Neural progenitor cell (in vitro differentiated cells): ENCODE measurements around the gene KCTD16.

Source experiments
- CTCF ChIP-seq: fragments of 200-600 bp; sonication (generic); IDR thresholded peaks from 2 replicates; pipeline ENCODE4 v1.5.1; 2017; ENCODE audit warnings: antibody characterized with exemption, mild to moderate bottlenecking
- EZH2 ChIP-seq: fragments of 200-600 bp; sonication (generic); IDR thresholded peaks from 2 replicates; pipeline ENCODE4 v1.6.1; 2017; ENCODE audit warnings: antibody characterized with exemption, mild to moderate bottlenecking, moderate library complexity
- EZH2phosphoT487 ChIP-seq: fragments of 200-600 bp; sonication (generic); IDR thresholded peaks from 2 replicates; pipeline ENCODE4 v1.6.1; 2017; ENCODE audit warnings: antibody characterized with exemption

GRCh38 chr5:144202726-144203125 is 32.1 kb downstream of the KCTD16 start:
- TF ChIP-seq CTCF (no peak), EZH2 (no peak), EZH2phosphoT487 (no peak)
